Right hindlimb (tissue), 1 donor: Measurements from ENCODE around the gene PCDHA6.
"Not testable (repeated sequence)": the region's sequence is repeated elsewhere in the genome, so short reads cannot be mapped to it uniquely, and the experiment has no call there.

Experiments
- DNase-seq: peaks from one replicate; pipeline ENCODE4 v3.0.0-alpha.2; 2018

Gene PCDHA6

DNA sequence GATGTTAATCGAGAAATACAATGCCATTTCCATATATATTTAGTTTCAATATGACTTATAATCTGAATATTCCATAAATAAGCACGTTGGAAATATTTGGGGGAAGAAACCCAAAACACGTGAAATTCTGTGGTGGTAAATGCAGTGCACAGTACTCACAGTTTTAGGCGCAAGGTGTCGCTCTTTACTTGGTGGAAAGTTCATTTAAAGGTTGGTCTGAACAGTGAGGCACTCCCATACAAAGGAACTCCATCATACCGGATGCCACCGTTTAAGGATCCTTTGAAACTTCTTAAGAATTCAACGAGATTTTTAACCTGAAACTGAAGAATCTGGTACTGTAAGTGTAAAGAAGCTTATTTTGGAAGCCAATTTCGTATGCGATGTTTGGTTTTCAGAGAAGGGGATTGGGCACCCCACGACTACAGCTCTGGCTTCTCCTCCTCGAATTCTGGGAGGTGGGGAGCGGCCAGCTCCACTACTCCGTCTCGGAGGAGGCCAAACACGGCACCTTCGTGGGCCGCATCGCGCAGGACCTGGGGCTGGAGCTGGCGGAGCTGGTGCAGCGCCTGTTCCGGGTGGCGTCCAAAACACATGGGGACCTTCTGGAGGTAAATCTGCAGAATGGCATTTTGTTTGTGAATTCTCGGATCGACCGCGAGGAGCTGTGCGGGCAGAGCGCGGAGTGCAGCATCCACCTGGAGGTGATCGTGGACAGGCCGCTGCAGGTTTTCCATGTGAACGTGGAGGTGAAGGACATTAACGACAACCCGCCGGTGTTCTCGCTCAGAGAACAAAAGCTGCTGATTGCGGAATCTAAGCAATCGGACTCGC, 41.2 kb downstream of the PCDHA6 start, which contains the start of gene PCDHA11:
PCDHA11 (plus strand) TSS at position 237 of the 834 bp plus-strand sequence; CDS start at position 384, 147 bp downstream.
- no peak for DNase-seq

GRCh38 chr5:140869555-140869886, 41.8 kb downstream of the PCDHA6 start:
- no peak for DNase-seq

GRCh38 chr5:140870221-140871201, 42.8 kb downstream of the PCDHA6 start:
- DNase-seq = no peak

DNA sequence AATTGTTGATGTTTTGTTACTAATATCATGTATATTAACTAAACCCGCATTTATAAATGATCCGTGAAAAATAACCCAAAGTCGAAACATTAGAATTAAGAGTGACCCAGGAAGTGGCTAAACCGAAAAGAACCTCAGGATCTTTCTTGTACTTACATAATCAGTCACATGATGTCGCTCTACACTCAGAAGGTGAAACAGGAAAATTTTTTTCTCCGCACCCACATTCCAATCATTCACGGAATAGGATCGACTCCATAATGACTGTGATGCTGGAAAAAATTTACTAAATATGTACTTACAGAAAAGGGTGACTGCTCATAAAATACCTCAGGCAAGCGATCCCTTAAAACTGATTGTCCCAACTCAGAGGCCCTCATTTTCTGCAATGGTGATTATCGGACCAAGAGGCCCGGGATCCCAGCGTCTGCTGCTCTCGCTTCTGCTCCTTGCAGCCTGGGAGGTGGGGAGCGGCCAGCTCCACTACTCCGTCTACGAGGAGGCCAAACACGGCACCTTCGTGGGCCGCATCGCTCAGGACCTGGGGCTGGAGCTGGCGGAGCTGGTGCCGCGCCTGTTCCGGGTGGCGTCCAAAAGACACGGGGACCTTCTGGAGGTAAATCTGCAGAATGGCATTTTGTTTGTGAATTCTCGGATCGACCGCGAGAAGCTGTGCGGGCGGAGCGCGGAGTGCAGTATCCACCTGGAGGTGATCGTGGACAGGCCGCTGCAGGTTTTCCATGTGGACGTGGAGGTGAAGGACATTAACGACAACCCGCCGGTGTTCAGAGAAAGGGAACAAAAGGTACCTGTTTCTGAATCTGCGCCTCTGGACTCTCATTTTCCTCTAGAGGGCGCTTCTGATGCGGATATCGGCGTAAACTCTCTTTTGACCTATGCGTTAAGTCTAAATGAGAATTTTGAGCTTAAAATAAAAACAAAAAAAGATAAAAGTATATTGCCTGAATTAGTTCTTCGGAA, 47.6 kb downstream of the PCDHA6 start, which contains the start of gene PCDHA12:
PCDHA12 (plus strand) TSS at position 224 of the 981 bp plus-strand sequence; CDS start at position 389, 165 bp downstream.
- DNase-seq = no peak

DNA sequence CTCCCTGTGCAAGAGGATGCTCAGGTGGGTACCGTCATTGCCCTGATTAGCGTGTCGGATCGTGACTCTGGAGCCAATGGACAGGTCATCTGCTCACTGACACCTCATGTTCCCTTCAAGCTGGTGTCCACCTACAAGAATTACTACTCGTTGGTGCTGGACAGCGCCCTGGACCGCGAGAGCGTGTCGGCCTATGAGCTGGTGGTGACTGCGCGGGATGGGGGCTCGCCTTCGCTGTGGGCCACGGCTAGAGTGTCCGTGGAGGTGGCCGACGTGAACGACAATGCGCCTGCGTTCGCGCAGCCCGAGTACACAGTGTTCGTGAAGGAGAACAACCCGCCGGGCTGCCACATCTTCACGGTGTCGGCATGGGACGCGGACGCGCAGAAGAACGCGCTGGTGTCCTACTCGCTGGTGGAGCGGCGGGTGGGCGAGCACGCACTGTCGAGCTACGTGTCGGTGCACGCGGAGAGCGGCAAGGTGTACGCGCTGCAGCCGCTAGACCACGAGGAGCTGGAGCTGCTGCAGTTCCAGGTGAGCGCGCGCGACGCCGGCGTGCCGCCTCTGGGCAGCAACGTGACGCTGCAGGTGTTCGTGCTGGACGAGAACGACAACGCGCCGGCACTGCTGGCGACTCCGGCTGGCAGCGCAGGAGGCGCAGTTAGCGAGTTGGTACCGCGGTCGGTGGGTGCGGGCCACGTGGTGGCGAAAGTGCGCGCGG, 48.9 kb downstream of the PCDHA6 start:
- DNase-seq = not testable (repeated sequence)

DNA sequence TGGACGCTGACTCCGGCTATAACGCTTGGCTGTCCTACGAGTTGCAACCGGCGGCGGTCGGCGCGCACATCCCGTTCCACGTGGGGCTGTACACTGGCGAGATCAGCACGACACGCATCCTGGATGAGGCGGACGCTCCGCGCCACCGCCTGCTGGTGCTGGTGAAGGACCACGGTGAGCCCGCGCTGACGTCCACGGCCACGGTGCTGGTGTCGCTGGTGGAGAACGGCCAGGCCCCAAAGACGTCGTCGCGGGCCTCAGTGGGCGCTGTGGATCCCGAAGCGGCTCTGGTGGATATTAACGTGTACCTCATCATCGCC, 49.5 kb downstream of the PCDHA6 start:
- no peak for DNase-seq
